ENCODE data around the gene FYTTD1.

DNA sequence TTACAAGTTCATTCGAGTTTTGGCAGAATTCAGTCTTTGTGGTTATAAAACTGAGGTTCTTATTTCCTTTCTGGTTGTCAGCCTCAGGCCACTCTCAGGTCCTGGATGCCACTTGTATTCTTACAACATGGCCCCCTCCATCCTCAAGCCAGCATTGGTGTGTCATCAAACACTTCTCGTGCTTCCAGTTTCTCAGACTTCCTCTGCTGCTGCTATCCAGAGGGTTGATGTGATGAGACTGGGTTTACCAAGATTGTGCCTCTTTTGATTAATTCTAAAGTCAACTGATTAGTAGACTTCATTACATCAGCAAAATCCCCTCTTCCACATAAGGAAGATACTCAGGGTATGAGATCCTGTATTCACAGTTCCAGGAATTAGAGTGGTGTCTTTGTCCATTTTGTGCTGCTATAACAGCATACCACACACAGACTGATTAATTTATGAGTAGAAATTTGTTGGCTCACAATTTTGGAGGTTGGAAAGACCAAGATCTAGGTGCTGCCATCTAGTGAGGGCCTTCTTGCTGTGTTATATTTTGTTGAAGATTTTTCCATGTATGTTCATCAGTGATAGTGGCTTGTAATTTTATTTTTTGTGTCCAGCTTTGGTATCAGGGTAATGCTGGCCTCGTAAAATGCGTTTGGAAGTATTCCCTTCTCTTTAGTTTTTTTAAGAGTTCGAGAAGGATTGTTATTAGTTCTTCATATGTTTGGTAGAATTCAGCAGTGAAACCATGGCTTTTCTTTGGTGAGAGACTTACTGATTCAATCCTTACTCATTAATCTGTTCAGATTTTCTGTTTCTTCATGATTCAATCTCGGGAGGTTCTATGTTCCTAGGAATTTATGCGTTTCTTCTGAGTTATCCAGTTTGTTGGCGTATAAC, 52.5 kb downstream of the FYTTD1 start:
- TF ChIP-seq, protein P1, sequence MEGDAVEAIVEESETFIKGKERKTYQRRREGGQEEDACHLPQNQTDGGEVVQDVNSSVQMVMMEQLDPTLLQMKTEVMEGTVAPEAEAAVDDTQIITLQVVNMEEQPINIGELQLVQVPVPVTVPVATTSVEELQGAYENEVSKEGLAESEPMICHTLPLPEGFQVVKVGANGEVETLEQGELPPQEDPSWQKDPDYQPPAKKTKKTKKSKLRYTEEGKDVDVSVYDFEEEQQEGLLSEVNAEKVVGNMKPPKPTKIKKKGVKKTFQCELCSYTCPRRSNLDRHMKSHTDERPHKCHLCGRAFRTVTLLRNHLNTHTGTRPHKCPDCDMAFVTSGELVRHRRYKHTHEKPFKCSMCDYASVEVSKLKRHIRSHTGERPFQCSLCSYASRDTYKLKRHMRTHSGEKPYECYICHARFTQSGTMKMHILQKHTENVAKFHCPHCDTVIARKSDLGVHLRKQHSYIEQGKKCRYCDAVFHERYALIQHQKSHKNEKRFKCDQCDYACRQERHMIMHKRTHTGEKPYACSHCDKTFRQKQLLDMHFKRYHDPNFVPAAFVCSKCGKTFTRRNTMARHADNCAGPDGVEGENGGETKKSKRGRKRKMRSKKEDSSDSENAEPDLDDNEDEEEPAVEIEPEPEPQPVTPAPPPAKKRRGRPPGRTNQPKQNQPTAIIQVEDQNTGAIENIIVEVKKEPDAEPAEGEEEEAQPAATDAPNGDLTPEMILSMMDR (IDR thresholded peaks at IDR 0.05; ENCODE audit: poor library complexity, severe bottlenecking): no peak
- TF ChIP-seq POLR2AphosphoS5 (IDR thresholded peaks at IDR 0.05): no peak
- TF ChIP-seq SMC3 (conservative IDR thresholded peaks at IDR 0.05; ENCODE audit: poor library complexity): no peak
- no peak for TF ChIP-seq EZH2 (IDR thresholded peaks at IDR 0.05; ENCODE audit: borderline replicate concordance, insufficient read depth, low read length, poor library complexity, severe bottlenecking)
- TF ChIP-seq EP300 (conservative IDR thresholded peaks at IDR 0.05; ENCODE audit: poor library complexity, severe bottlenecking): no peak
- no peak for TF ChIP-seq MXI1 (conservative IDR thresholded peaks at IDR 0.05; ENCODE audit: poor library complexity, severe bottlenecking)
- TF ChIP-seq REST (IDR thresholded peaks at IDR 0.05; ENCODE audit: borderline replicate concordance): no peak
- no peak for TF ChIP-seq TAF1 (IDR thresholded peaks at IDR 0.05; ENCODE audit: low read depth)

Data from neural cell (in vitro differentiated cells).